ENCODE data around the gene METTL8.
A peak's percentile ranks its signal among the peaks of the same experiment; 100 is the strongest.

DNA sequence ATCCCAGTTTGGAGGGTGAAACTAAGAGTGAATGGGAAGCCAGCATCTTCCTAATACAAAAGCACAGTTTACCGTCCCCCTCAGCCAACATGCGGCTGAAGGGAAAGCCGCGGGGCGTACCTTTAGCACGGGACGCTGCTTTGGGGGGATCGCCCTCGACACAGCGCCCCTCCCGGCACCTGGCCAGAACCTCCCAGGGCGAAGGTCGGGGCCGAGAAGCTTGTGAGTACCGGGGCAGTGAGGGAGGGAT is at the start of gene METTL8:
- TF ChIP-seq, protein P1, sequence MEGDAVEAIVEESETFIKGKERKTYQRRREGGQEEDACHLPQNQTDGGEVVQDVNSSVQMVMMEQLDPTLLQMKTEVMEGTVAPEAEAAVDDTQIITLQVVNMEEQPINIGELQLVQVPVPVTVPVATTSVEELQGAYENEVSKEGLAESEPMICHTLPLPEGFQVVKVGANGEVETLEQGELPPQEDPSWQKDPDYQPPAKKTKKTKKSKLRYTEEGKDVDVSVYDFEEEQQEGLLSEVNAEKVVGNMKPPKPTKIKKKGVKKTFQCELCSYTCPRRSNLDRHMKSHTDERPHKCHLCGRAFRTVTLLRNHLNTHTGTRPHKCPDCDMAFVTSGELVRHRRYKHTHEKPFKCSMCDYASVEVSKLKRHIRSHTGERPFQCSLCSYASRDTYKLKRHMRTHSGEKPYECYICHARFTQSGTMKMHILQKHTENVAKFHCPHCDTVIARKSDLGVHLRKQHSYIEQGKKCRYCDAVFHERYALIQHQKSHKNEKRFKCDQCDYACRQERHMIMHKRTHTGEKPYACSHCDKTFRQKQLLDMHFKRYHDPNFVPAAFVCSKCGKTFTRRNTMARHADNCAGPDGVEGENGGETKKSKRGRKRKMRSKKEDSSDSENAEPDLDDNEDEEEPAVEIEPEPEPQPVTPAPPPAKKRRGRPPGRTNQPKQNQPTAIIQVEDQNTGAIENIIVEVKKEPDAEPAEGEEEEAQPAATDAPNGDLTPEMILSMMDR (IDR thresholded peaks at IDR 0.05) = peak in 1 of 6 experiments; percentile 31
- peak in 1 of 4 donors; percentile 20 for TF ChIP-seq POLR2A (IDR thresholded peaks at IDR 0.05)

All from upper lobe of left lung (tissue), 4 donors.